BLaER1 (cell line): ENCODE data around the gene TIPARP.

Experiments
- H3K27ac ChIP-seq: shearing (Covaris generic); formaldehyde crosslinking; 2 replicates; pipeline ENCODE4 v1.8.1; 2022
- H3K27me3 ChIP-seq: shearing (Covaris generic); formaldehyde crosslinking; 2 replicates; pipeline ENCODE4 v1.8.1; 2022
- H3K36me3 ChIP-seq: shearing (Covaris generic); formaldehyde crosslinking; 2 replicates; pipeline ENCODE4 v1.8.1; 2022
- H3K4me1 ChIP-seq: shearing (Covaris generic); formaldehyde crosslinking; 2 replicates; pipeline ENCODE4 v1.8.1; 2022
- H3K4me2 ChIP-seq: shearing (Covaris generic); formaldehyde crosslinking; 2 replicates; pipeline ENCODE4 v1.8.1; 2022
- H3K4me3 ChIP-seq: shearing (Covaris generic); formaldehyde crosslinking; 2 replicates; pipeline ENCODE4 v1.8.1; 2022
- H3K9ac ChIP-seq: shearing (Covaris generic); formaldehyde crosslinking; 2 replicates; pipeline ENCODE4 v1.8.1; 2022
- H3K9me3 ChIP-seq: shearing (Covaris generic); formaldehyde crosslinking; 2 replicates; pipeline ENCODE4 v1.8.1; 2022
- H4K20me1 ChIP-seq: shearing (Covaris generic); formaldehyde crosslinking; 2 replicates; pipeline ENCODE4 v1.8.1; 2022
- Cebpa-rat ChIP-seq: shearing (Covaris generic); IDR thresholded peaks from 2 replicates; pipeline ENCODE4 v1.8.1; 2022

TIPARP gene, protein sequence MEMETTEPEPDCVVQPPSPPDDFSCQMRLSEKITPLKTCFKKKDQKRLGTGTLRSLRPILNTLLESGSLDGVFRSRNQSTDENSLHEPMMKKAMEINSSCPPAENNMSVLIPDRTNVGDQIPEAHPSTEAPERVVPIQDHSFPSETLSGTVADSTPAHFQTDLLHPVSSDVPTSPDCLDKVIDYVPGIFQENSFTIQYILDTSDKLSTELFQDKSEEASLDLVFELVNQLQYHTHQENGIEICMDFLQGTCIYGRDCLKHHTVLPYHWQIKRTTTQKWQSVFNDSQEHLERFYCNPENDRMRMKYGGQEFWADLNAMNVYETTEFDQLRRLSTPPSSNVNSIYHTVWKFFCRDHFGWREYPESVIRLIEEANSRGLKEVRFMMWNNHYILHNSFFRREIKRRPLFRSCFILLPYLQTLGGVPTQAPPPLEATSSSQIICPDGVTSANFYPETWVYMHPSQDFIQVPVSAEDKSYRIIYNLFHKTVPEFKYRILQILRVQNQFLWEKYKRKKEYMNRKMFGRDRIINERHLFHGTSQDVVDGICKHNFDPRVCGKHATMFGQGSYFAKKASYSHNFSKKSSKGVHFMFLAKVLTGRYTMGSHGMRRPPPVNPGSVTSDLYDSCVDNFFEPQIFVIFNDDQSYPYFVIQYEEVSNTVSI

GRCh38 chr3:156674046-156674910 lies at the start of gene TIPARP:
Gene TIPARP (plus strand): TSS chr3:156674590. CDS start chr3:156677698, 3,108 bp downstream.
- H3K4me1 ChIP-seq = peaks cover 22% of the 10 kb centered on the region
- H3K9me3 ChIP-seq = no peaks in the 10 kb centered on the region
- peak within 1 kb of the TSS; percentile 86 for H3K9ac ChIP-seq
- H3K27ac ChIP-seq = peak within 1 kb of the TSS; percentile 79
- H3K4me2 ChIP-seq = peak within 1 kb of the TSS; percentile 91
- peaks cover 40% of the 10 kb centered on the region for H4K20me1 ChIP-seq
- no peak for TF ChIP-seq Cebpa-rat
- no peaks in the 10 kb centered on the region for H3K27me3 ChIP-seq
- peak within 1 kb of the TSS; percentile 81 for H3K4me3 ChIP-seq
- H3K36me3 ChIP-seq = peaks cover 18% of the 10 kb centered on the region

DNA sequence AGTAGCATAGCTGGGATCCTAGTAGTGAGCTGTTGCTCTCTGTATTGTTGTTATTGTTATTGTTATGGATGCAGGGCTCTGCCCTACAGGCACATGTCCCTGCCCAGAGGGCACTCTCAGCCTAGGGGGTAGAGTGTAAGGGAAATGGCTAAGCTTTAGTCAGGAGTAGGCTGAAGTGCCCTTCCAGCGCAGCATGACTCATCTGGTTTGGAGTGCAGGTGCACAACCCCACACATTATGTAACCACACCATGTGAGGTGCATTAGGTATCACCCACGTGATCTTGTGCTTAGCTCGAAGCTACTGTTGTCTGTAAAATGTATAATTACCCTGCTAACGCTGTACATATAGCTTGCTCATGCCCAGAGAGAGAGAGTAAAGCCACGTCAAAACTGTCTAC lies 48.3 kb upstream of the TIPARP start:
- no peak overlapping the region for H3K4me3 ChIP-seq
- no peak overlapping the region for H3K9ac ChIP-seq
- H4K20me1 ChIP-seq = no peaks in the 10 kb centered on the region
- H3K4me2 ChIP-seq = no peak overlapping the region
- H3K27me3 ChIP-seq = no peaks in the 10 kb centered on the region
- H3K36me3 ChIP-seq = no peaks in the 10 kb centered on the region
- H3K27ac ChIP-seq = no peak overlapping the region
- H3K9me3 ChIP-seq = no peaks in the 10 kb centered on the region
- H3K4me1 ChIP-seq = no peaks in the 10 kb centered on the region
- no peak for TF ChIP-seq Cebpa-rat

- no peak overlapping the region for H3K9ac ChIP-seq
- H3K27ac ChIP-seq = no peak overlapping the region
- H3K27me3 ChIP-seq = no peaks in the 10 kb centered on the region
- no peak overlapping the region for H3K4me3 ChIP-seq
- H4K20me1 ChIP-seq = no peaks in the 10 kb centered on the region
- TF ChIP-seq Cebpa-rat = no peak; the same call in 1 of the 2 replicates
- H3K9me3 ChIP-seq = no peaks in the 10 kb centered on the region
- H3K4me2 ChIP-seq = no peak overlapping the region
- H3K36me3 ChIP-seq = no peaks in the 10 kb centered on the region
- no peaks in the 10 kb centered on the region for H3K4me1 ChIP-seq
These were observed 46.3 kb upstream of the TIPARP start for GRCh38 chr3:156627946-156628569.

- no peaks in the 10 kb centered on the region for H3K4me1 ChIP-seq
These were observed 45.4 kb upstream of the TIPARP start for GRCh38 chr3:156628836-156629618.

GRCh38 chr3:156630081-156630772 lies 44.2 kb upstream of the TIPARP start:
- no peak overlapping the region for H3K4me2 ChIP-seq
- H3K9ac ChIP-seq = no peak overlapping the region
- TF ChIP-seq Cebpa-rat = no peak
- no peaks in the 10 kb centered on the region for H3K9me3 ChIP-seq
- H3K36me3 ChIP-seq = no peaks in the 10 kb centered on the region
- H3K4me1 ChIP-seq = no peaks in the 10 kb centered on the region
- H3K4me3 ChIP-seq = no peak overlapping the region
- no peak overlapping the region for H3K27ac ChIP-seq
- H4K20me1 ChIP-seq = no peaks in the 10 kb centered on the region
- H3K27me3 ChIP-seq = no peaks in the 10 kb centered on the region

More at GRCh38 chr3:156628836-156629618, 45.4 kb upstream of the TIPARP start:
- Histone ChIP-seq H3K4me2 (no peak overlapping the region), H3K36me3 (no peaks in the 10 kb centered on the region), H3K4me3 (no peak overlapping the region), H3K27ac (no peak overlapping the region), H3K27me3 (no peaks in the 10 kb centered on the region), H4K20me1 (no peaks in the 10 kb centered on the region), H3K9ac (no peak overlapping the region), H3K9me3 (no peaks in the 10 kb centered on the region)
- no peak for TF ChIP-seq Cebpa-rat

GRCh38 chr3:156630773-156631093 lies 43.7 kb upstream of the TIPARP start:
- no peak overlapping the region for H3K9ac ChIP-seq
- H3K4me2 ChIP-seq = no peak overlapping the region
- no peaks in the 10 kb centered on the region for H3K36me3 ChIP-seq
- TF ChIP-seq Cebpa-rat = no peak
- no peaks in the 10 kb centered on the region for H3K9me3 ChIP-seq
- H3K27ac ChIP-seq = no peak overlapping the region
- no peak overlapping the region for H3K4me3 ChIP-seq
- H3K27me3 ChIP-seq = no peaks in the 10 kb centered on the region
- no peaks in the 10 kb centered on the region for H4K20me1 ChIP-seq
- H3K4me1 ChIP-seq = no peaks in the 10 kb centered on the region

GRCh38 chr3:156631323-156631722 lies 43.1 kb upstream of the TIPARP start:
- H3K36me3 ChIP-seq = no peaks in the 10 kb centered on the region
- no peaks in the 10 kb centered on the region for H3K9me3 ChIP-seq
- H3K4me1 ChIP-seq = no peaks in the 10 kb centered on the region
- H3K27ac ChIP-seq = no peak overlapping the region
- no peaks in the 10 kb centered on the region for H3K27me3 ChIP-seq
- no peak overlapping the region for H3K4me2 ChIP-seq
- TF ChIP-seq Cebpa-rat = no peak
- H3K9ac ChIP-seq = no peak overlapping the region
- H4K20me1 ChIP-seq = no peaks in the 10 kb centered on the region
- no peak overlapping the region for H3K4me3 ChIP-seq

- no peak overlapping the region for H3K9ac ChIP-seq
- H3K4me3 ChIP-seq = no peak overlapping the region
- H3K27ac ChIP-seq = no peak overlapping the region
- H4K20me1 ChIP-seq = no peaks in the 10 kb centered on the region
- H3K4me1 ChIP-seq = no peaks in the 10 kb centered on the region
- TF ChIP-seq Cebpa-rat = no peak
- H3K9me3 ChIP-seq = no peaks in the 10 kb centered on the region
- no peaks in the 10 kb centered on the region for H3K27me3 ChIP-seq
- H3K4me2 ChIP-seq = no peak overlapping the region
- no peaks in the 10 kb centered on the region for H3K36me3 ChIP-seq
These were observed 41.8 kb upstream of the TIPARP start for GRCh38 chr3:156632601-156633000.

- Histone ChIP-seq H3K36me3 (no peaks in the 10 kb centered on the region), H3K4me2 (no peak overlapping the region), H3K27ac (no peak overlapping the region), H3K9ac (no peak overlapping the region), H3K9me3 (no peaks in the 10 kb centered on the region), H3K4me3 (no peak overlapping the region), H3K27me3 (no peaks in the 10 kb centered on the region), H4K20me1 (no peaks in the 10 kb centered on the region), H3K4me1 (no peaks in the 10 kb centered on the region)
- TF ChIP-seq Cebpa-rat = no peak
These were observed 41.1 kb upstream of the TIPARP start for GRCh38 chr3:156633335-156633734.
